K562 (cell line): ENCODE data around the gene BMF. TPM values are rescaled to one million over a fixed set of nuclear protein-coding genes. Genes with fewer than 3 reads are reported as not detected.

Experiments used
- ASH1L ChIP-seq: fragments of 450-650 bp; IDR thresholded peaks from 2 replicates; pipeline ENCODE4 v1.6.1; 2018; ENCODE audit warnings: borderline replicate concordance, mild to moderate bottlenecking, low read depth; ENCODE audit not compliant: partially characterized antibody
- BRCA1 ChIP-seq, 2 experiments: fragments of 450-650 bp in 1 of 2; sonication (generic) in 1 of 2; formaldehyde crosslinking in 1 of 2; IDR thresholded peaks; 2 replicates each; pipeline versions ENCODE4 v1.5.0 to v1.6.1; 2017 to 2020; ENCODE audit warnings: mild to moderate bottlenecking in 1 of 2, missing genetic modification reagents in 1 of 2
- ESRRA ChIP-seq: fragments of 450-650 bp; IDR thresholded peaks from 2 replicates; pipeline ENCODE4 v1.6.1; 2014; ENCODE audit warnings: low read depth, mild to moderate bottlenecking, moderate library complexity, borderline replicate concordance
- ILF3 ChIP-seq: fragments of 450-650 bp; IDR thresholded peaks from 2 replicates; pipeline ENCODE4 v1.6.1; 2018; ENCODE audit warnings: antibody characterized with exemption, mild to moderate bottlenecking, moderate library complexity, borderline replicate concordance
- POLR2G ChIP-seq: fragments of 200-400 bp; formaldehyde crosslinking; IDR thresholded peaks from 2 replicates; pipeline ENCODE4 v1.6.1; 2017; ENCODE audit warnings: low read depth, mild to moderate bottlenecking, antibody characterized with exemption, low read length, moderate library complexity
- SIN3B ChIP-seq: fragments of 450-650 bp; IDR thresholded peaks from 2 replicates; pipeline ENCODE4 v1.6.1; 2017; ENCODE audit warnings: low read depth, mild to moderate bottlenecking, moderate library complexity
- TEAD4 ChIP-seq, 2 experiments: sonication (generic) in 1 of 2; formaldehyde crosslinking in 1 of 2; IDR thresholded peaks; 2 replicates each; pipeline versions ENCODE4 v1.6.1 to v1.8.0; 2012 to 2022; ENCODE audit warnings: borderline replicate concordance in 1 of 2, inconsistent platforms in 1 of 2, low read length in 1 of 2, mild to moderate bottlenecking in 1 of 2, missing genetic modification reagents in 1 of 2
- ZBTB17 ChIP-seq: fragments of 450-650 bp; formaldehyde crosslinking; IDR thresholded peaks from 2 replicates; pipeline ENCODE4 v1.4.0; 2020; ENCODE audit warnings: mild to moderate bottlenecking
- polyA plus RNA-seq, 8 experiments: library from polyadenylated mRNA; depleted of rRNA in 4 of 8; stranded (reverse) in 5 of 8; unstranded in 3 of 8; fragments of >200 nt; fragmentation: Nextera tagmentation in 2 of 8; fragmentation: Illumina TruSeq in 1 of 8; extraction: Ambion mirVana in 2 of 8; extraction: Trizol in 1 of 8; gene quantifications; 2 replicates each; pipeline versions ENCODE4 v1.2.1 to v1.2.3, GENCODE V29; 2011 to 2014; ENCODE audit warnings: inconsistent platforms in 1 of 8, missing spikeins in 1 of 8
- total RNA-seq, 7 experiments: library from RNA; depleted of rRNA in 6 of 7; stranded (reverse); fragments of >200 nt in 6 of 7; fragmentation: Illumina TruSeq in 2 of 7; extraction: Trizol in 2 of 7; gene quantifications; 2 replicates each; pipeline versions ENCODE4 v1.2.1 to v1.2.3, GENCODE V29; 2011 to 2021; ENCODE audit warnings: low replicate concordance in 1 of 7
- TF ChIP-seq, protein P1 (sequence below), 2 experiments: fragments of 450-650 bp; formaldehyde crosslinking in 1 of 2; IDR thresholded peaks; 2 replicates each; pipeline versions ENCODE4 v1.4.0 to v1.6.1; 2014 to 2020; ENCODE audit warnings: mild to moderate bottlenecking in 2 of 2, borderline replicate concordance in 1 of 2, low read depth in 1 of 2
- TF ChIP-seq, protein P2 (sequence below): fragments of 450-650 bp; formaldehyde crosslinking; IDR thresholded peaks from 2 replicates; pipeline ENCODE4 v1.4.0; 2022; ENCODE audit warnings: mild to moderate bottlenecking, moderate library complexity
- TF ChIP-seq, protein P3 (sequence below): sonication (generic); formaldehyde crosslinking; IDR thresholded peaks from 2 replicates; pipeline ENCODE4 v1.8.1; 2023; ENCODE audit warnings: mild to moderate bottlenecking, missing genetic modification reagents
- TF ChIP-seq, protein P4 (sequence below): sonication (generic); formaldehyde crosslinking; IDR thresholded peaks from 2 replicates; pipeline ENCODE4 v1.8.0; 2022; ENCODE audit warnings: mild to moderate bottlenecking, missing genetic modification reagents, borderline replicate concordance

BMF gene
- total and polyA plus RNA-seq, 9 of the 15 experiments (the other 6 are each of a cell fraction or from before 2014, with no cell fraction given): 0.25 to 0.91 (median 0.59) TPM; not detected in 2

DNA sequence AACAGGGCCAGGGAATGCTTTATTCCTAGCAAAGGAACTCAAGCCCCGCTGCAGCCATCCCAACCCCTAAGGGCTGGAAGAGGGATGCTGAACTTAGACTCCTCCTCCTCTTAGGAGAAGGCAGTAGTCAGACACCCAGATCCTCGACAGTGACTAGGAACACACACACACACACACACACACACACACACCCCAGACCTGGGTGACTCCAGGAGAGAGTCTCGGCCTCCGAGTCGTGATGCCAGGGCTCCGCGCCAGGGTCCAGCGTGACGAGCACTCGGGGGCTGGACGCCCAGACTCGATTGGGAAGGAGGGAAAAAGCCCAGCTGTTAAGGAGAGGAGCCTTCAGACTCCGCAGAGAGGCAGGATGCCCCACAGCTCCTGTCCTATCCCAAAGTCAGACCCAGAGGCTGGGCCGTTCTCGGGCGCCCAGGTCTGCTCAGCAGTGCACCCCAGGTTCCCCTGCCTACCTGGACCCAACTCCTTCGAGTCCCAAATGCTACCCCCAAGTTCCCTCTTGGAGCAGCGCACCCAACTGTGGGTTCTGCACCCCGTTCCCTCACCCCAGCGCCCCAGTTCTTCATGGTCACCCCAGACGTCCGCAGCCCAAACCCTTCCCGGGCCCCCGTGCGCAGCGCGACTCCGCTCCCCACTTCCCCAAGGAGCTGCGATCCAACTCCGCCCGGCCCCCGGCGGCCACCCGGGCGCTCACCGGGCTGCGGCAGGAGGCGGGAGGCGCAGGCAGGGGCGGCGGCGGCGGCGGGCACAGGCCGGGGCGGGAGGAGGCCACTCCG is 421 bp downstream of the BMF start (continued):
- TF ChIP-seq, protein P1, sequence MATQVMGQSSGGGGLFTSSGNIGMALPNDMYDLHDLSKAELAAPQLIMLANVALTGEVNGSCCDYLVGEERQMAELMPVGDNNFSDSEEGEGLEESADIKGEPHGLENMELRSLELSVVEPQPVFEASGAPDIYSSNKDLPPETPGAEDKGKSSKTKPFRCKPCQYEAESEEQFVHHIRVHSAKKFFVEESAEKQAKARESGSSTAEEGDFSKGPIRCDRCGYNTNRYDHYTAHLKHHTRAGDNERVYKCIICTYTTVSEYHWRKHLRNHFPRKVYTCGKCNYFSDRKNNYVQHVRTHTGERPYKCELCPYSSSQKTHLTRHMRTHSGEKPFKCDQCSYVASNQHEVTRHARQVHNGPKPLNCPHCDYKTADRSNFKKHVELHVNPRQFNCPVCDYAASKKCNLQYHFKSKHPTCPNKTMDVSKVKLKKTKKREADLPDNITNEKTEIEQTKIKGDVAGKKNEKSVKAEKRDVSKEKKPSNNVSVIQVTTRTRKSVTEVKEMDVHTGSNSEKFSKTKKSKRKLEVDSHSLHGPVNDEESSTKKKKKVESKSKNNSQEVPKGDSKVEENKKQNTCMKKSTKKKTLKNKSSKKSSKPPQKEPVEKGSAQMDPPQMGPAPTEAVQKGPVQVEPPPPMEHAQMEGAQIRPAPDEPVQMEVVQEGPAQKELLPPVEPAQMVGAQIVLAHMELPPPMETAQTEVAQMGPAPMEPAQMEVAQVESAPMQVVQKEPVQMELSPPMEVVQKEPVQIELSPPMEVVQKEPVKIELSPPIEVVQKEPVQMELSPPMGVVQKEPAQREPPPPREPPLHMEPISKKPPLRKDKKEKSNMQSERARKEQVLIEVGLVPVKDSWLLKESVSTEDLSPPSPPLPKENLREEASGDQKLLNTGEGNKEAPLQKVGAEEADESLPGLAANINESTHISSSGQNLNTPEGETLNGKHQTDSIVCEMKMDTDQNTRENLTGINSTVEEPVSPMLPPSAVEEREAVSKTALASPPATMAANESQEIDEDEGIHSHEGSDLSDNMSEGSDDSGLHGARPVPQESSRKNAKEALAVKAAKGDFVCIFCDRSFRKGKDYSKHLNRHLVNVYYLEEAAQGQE (IDR thresholded peaks at IDR 0.05; ENCODE audit: borderline replicate concordance): no peak
- TF ChIP-seq, protein P1 (CRISPR knock-in tag; IDR thresholded peaks at IDR 0.05; ENCODE audit: low read depth): no peak
- TF ChIP-seq BRCA1 (IDR thresholded peaks at IDR 0.05): no peak
- no peak for TF ChIP-seq BRCA1 (CRISPR knock-in tag; IDR thresholded peaks at IDR 0.05)
- TF ChIP-seq, protein P2, sequence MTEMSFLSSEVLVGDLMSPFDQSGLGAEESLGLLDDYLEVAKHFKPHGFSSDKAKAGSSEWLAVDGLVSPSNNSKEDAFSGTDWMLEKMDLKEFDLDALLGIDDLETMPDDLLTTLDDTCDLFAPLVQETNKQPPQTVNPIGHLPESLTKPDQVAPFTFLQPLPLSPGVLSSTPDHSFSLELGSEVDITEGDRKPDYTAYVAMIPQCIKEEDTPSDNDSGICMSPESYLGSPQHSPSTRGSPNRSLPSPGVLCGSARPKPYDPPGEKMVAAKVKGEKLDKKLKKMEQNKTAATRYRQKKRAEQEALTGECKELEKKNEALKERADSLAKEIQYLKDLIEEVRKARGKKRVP (CRISPR knock-in tag): no peak
- TF ChIP-seq, protein P3, sequence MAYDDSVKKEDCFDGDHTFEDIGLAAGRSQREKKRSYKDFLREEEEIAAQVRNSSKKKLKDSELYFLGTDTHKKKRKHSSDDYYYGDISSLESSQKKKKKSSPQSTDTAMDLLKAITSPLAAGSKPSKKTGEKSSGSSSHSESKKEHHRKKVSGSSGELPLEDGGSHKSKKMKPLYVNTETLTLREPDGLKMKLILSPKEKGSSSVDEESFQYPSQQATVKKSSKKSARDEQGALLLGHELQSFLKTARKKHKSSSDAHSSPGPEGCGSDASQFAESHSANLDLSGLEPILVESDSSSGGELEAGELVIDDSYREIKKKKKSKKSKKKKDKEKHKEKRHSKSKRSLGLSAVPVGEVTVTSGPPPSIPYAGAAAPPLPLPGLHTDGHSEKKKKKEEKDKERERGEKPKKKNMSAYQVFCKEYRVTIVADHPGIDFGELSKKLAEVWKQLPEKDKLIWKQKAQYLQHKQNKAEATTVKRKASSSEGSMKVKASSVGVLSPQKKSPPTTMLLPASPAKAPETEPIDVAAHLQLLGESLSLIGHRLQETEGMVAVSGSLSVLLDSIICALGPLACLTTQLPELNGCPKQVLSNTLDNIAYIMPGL (CRISPR knock-in tag): no peak
- TF ChIP-seq SIN3B: peak; percentile 49; the same call in 1 of the 2 replicates
- no peak for TF ChIP-seq ASH1L
- TF ChIP-seq ESRRA: no peak
- peak; percentile 63; the same call in 1 of the 2 replicates for TF ChIP-seq POLR2G
- TF ChIP-seq, protein P4, sequence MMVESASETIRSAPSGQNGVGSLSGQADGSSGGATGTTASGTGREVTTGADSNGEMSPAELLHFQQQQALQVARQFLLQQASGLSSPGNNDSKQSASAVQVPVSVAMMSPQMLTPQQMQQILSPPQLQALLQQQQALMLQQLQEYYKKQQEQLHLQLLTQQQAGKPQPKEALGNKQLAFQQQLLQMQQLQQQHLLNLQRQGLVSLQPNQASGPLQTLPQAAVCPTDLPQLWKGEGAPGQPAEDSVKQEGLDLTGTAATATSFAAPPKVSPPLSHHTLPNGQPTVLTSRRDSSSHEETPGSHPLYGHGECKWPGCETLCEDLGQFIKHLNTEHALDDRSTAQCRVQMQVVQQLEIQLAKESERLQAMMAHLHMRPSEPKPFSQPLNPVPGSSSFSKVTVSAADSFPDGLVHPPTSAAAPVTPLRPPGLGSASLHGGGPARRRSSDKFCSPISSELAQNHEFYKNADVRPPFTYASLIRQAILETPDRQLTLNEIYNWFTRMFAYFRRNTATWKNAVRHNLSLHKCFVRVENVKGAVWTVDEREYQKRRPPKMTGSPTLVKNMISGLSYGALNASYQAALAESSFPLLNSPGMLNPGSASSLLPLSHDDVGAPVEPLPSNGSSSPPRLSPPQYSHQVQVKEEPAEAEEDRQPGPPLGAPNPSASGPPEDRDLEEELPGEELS (CRISPR knock-in tag): 0 out of 2 replicates have a peak, but pooled peaks have one; percentile 51
- TF ChIP-seq TEAD4 (IDR thresholded peaks at IDR 0.05; ENCODE audit: low read length): no peak
- TF ChIP-seq TEAD4 (CRISPR knock-in tag; IDR thresholded peaks at IDR 0.05; ENCODE audit: borderline replicate concordance): no peak
- no peak for TF ChIP-seq ILF3
- TF ChIP-seq ZBTB17 (CRISPR knock-in tag): 0 out of 2 replicates have a peak, but pooled peaks have one; percentile 10
